OCI-LY1 (cell line): ENCODE measurements around the gene PODXL2.

Experiments used
- H2AFZ ChIP-seq: fragments of 200-600 bp; sonication (generic), shearing (Covaris generic); 2 replicates; pipeline ENCODE4 v1.6.0; 2014; ENCODE audit warnings: antibody characterized with exemption, mild to moderate bottlenecking, low read length
- H3F3A ChIP-seq: fragments of 200-600 bp; sonication (generic), shearing (Covaris generic); 2 replicates; pipeline ENCODE4 v1.6.0; 2014; ENCODE audit warnings: mild to moderate bottlenecking, antibody characterized with exemption, low read length, moderate library complexity; ENCODE audit not compliant: insufficient read depth
- H3K27ac ChIP-seq: fragments of 200-600 bp; sonication (generic); 2 replicates; pipeline ENCODE4 v1.5.1; 2014; ENCODE audit warnings: low read length, mixed run types, mild to moderate bottlenecking, low read depth; ENCODE audit not compliant: poor library complexity, severe bottlenecking
- H3K27me3 ChIP-seq: fragments of 200-600 bp; sonication (generic); 2 replicates; pipeline ENCODE4 v1.6.0; 2014; ENCODE audit warnings: antibody characterized with exemption, mild to moderate bottlenecking, low read length, moderate library complexity; ENCODE audit not compliant: insufficient read depth
- H3K36me3 ChIP-seq: fragments of 200-600 bp; sonication (generic); 2 replicates; pipeline ENCODE4 v1.6.1; 2014; ENCODE audit warnings: mild to moderate bottlenecking, antibody characterized with exemption, low read length, moderate library complexity, mixed read lengths; ENCODE audit not compliant: insufficient read depth
- H3K4me1 ChIP-seq: fragments of 200-600 bp; sonication (generic); 2 replicates; pipeline ENCODE4 v1.5.1; 2014; ENCODE audit warnings: mild to moderate bottlenecking, low read length, moderate library complexity; ENCODE audit not compliant: insufficient read depth, severe bottlenecking
- H3K4me2 ChIP-seq: fragments of 200-600 bp; sonication (generic), shearing (Covaris generic); 2 replicates; pipeline ENCODE4 v1.6.1; 2014; ENCODE audit warnings: low read length
- H3K4me3 ChIP-seq: fragments of 200-600 bp; sonication (generic); 2 replicates; pipeline ENCODE4 v1.5.1; 2014; ENCODE audit warnings: low read length, low read depth, mild to moderate bottlenecking, mixed read lengths; ENCODE audit not compliant: poor library complexity, severe bottlenecking
- H3K79me2 ChIP-seq: fragments of 200-600 bp; shearing (Covaris generic); 2 replicates; pipeline ENCODE4 v1.6.1; 2016; ENCODE audit warnings: mixed run types, low read length, mixed read lengths; ENCODE audit not compliant: insufficient read depth
- H3K9ac ChIP-seq: fragments of 200-600 bp; sonication (generic), shearing (Covaris generic); 2 replicates; pipeline ENCODE4 v1.6.1; 2014; ENCODE audit warnings: mild to moderate bottlenecking, low read length, mixed read lengths
- H3K9me2 ChIP-seq: fragments of 200-600 bp; sonication (generic), shearing (Covaris generic); 2 replicates; pipeline ENCODE4 v1.6.1; 2014; ENCODE audit warnings: low read depth, mild to moderate bottlenecking, low read length, mixed read lengths
- H3K9me3 ChIP-seq: fragments of 200-600 bp; shearing (Covaris generic); 2 replicates; pipeline ENCODE4 v1.6.1; 2014; ENCODE audit warnings: low read length, mixed read lengths
- H4K20me1 ChIP-seq: fragments of 200-600 bp; sonication (generic), shearing (Covaris generic); 2 replicates; pipeline ENCODE4 v1.6.0; 2016; ENCODE audit warnings: mild to moderate bottlenecking, low read length; ENCODE audit not compliant: insufficient read depth
- EZH2 ChIP-seq: fragments of 200-600 bp; sonication (generic), shearing (Covaris generic); IDR thresholded peaks from 2 replicates; pipeline ENCODE4 v1.8.0; 2017; ENCODE audit warnings: borderline replicate concordance, mixed run types, mild to moderate bottlenecking, antibody characterized with exemption, low read length, moderate library complexity, mixed read lengths
- TF ChIP-seq, protein P1 (sequence below): fragments of 200-600 bp; sonication (generic), shearing (Covaris generic); IDR thresholded peaks from 2 replicates; pipeline ENCODE4 v1.5.1; 2017; ENCODE audit warnings: mild to moderate bottlenecking, antibody characterized with exemption, low read length, moderate library complexity, mixed read lengths

The PODXL2 gene

DNA sequence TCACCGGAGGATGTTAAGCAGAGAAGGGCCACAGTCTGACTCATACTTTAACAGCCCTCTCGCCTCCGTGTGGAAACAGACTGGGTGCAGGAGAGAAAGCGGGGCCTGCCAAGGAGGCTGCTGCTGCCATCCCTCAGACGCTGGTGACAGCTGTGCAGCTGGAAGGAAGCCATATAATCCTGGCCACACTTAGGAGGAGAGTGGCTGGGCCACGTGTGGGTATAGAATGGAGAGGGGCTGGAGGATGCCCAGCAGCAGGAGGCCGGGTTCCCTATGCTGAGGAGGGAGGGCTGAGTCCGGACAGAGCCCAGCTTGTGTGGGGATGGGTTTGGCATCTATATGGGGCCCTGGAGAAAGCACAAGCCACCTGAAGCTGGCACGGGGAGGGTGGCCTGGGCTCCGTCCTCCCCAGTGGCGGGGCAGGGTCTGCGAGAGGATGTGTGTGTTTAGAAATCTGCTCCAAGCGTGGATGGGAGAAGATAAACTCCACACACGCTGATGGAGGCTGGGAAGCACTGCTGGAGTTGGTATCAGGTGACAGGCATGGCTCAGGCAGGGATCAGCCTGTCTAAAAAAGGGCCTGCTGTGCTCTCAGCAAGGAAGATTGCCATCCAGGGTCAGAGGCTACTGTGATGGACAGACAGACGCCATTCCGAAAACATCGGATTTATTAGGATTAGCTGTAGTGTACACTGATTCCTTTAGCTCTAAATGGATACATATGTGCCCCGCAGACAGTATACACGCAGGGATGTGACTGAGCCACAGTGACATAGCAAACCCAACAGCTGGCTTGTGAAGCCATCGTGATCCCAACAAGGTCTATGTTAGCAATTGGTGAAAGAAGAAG is 59.7 kb downstream of the PODXL2 start:
- no peaks in the 10 kb centered on the region for H3K4me1 ChIP-seq
- H3K36me3 ChIP-seq, result no peaks in the 10 kb centered on the region
- TF ChIP-seq, protein P1, sequence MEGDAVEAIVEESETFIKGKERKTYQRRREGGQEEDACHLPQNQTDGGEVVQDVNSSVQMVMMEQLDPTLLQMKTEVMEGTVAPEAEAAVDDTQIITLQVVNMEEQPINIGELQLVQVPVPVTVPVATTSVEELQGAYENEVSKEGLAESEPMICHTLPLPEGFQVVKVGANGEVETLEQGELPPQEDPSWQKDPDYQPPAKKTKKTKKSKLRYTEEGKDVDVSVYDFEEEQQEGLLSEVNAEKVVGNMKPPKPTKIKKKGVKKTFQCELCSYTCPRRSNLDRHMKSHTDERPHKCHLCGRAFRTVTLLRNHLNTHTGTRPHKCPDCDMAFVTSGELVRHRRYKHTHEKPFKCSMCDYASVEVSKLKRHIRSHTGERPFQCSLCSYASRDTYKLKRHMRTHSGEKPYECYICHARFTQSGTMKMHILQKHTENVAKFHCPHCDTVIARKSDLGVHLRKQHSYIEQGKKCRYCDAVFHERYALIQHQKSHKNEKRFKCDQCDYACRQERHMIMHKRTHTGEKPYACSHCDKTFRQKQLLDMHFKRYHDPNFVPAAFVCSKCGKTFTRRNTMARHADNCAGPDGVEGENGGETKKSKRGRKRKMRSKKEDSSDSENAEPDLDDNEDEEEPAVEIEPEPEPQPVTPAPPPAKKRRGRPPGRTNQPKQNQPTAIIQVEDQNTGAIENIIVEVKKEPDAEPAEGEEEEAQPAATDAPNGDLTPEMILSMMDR, result no peak
- TF ChIP-seq EZH2, result no peak
- H3K9ac ChIP-seq, result no peak overlapping the region
- no peak overlapping the region for H2AFZ ChIP-seq
- H3K79me2 ChIP-seq, result no peaks in the 10 kb centered on the region
- H3K4me3 ChIP-seq, result no peak overlapping the region
- H3K27ac ChIP-seq, result no peak overlapping the region
- peaks cover 3% of the 10 kb centered on the region; the same call in 1 of the 2 replicates for H3K27me3 ChIP-seq
- H3F3A ChIP-seq, result no peaks in the 10 kb centered on the region
- H3K4me2 ChIP-seq, result no peak overlapping the region
- H3K9me3 ChIP-seq, result no peaks in the 10 kb centered on the region
- H4K20me1 ChIP-seq, result no peaks in the 10 kb centered on the region
- H3K9me2 ChIP-seq, result no peaks in the 10 kb centered on the region

DNA sequence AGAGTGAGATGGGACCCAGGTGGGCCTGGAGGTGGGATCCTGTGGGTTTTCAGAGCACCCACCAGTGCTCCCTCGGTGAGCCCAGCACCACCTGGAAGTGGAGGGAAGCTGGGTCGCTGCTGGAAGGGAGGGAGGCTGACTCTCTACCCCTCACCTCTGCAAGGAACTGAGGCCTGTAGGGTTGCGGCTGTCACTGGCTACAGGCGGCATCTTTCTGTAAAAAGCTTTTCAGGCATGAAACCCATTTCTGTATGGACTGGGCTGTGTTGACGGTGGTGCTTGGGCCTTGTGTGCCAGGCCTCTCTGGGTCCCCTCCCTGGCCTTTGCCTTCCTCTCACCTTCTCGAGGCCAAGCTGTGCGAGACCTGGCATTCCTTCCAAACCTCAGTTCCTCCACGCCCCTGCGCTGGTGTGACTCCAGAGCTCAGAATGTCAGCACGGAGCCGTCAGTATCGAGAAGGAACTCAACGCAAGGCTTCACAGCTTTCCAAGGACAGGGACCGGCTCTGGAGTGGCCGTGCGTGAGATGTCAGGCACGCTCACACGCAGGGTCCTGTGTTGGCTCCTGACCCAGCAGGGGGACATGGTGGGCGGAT is 60.4 kb downstream of the PODXL2 start:
- Histone ChIP-seq H3F3A (no peaks in the 10 kb centered on the region), H3K27ac (no peak overlapping the region), H3K9me3 (no peaks in the 10 kb centered on the region), H2AFZ (no peak overlapping the region), H3K9me2 (no peaks in the 10 kb centered on the region), H3K4me1 (no peaks in the 10 kb centered on the region), H3K27me3 (peaks cover 3% of the 10 kb centered on the region; the same call in 1 of the 2 replicates), H4K20me1 (no peaks in the 10 kb centered on the region), H3K79me2 (no peaks in the 10 kb centered on the region), H3K9ac (no peak overlapping the region), H3K4me3 (no peak overlapping the region), H3K36me3 (no peaks in the 10 kb centered on the region), H3K4me2 (no peak overlapping the region)
- TF ChIP-seq, protein P1, result no peak
- no peak for TF ChIP-seq EZH2

- no peaks in the 10 kb centered on the region for H4K20me1 ChIP-seq
- no peaks in the 10 kb centered on the region for H3F3A ChIP-seq
- H3K4me2 ChIP-seq, result no peak overlapping the region
- H3K9me2 ChIP-seq, result no peaks in the 10 kb centered on the region
- H3K4me1 ChIP-seq, result no peaks in the 10 kb centered on the region
- H3K79me2 ChIP-seq, result no peaks in the 10 kb centered on the region
- no peaks in the 10 kb centered on the region for H3K9me3 ChIP-seq
- H3K4me3 ChIP-seq, result no peak overlapping the region
- no peak overlapping the region for H3K27ac ChIP-seq
- H2AFZ ChIP-seq, result no peak overlapping the region
- no peaks in the 10 kb centered on the region for H3K36me3 ChIP-seq
- peaks cover 3% of the 10 kb centered on the region; the same call in 1 of the 2 replicates for H3K27me3 ChIP-seq
- no peak for TF ChIP-seq EZH2
- H3K9ac ChIP-seq, result no peak overlapping the region
Measured at GRCh38 chr3:127690106-127690505, 61.1 kb downstream of the PODXL2 start.
